Gastroesophageal sphincter (tissue), 4 donors: ENCODE measurements around the gene SELENOI. TPM values are rescaled to one million over a fixed set of nuclear protein-coding genes. Genes with fewer than 3 reads are reported as not detected.
"Not testable (repeated sequence)": the region's sequence is repeated elsewhere in the genome, so short reads cannot be mapped to it uniquely, and the experiment has no call there.

ENCODE experiments used
- ATAC-seq: fragments of 150-250 bp; one replicate; pipeline ENCODE4 v1.9.1; 2016; ENCODE audit warnings: mild to moderate bottlenecking, moderate library complexity
- H3K27ac ChIP-seq, 4 donors: fragments of 200-600 bp; sonication (generic) in 3 of 4; 1 replicate in 3 of 4; 2 replicates in 1 of 4; pipeline ENCODE4 v1.5.1; 2016 to 2019
- H3K27me3 ChIP-seq: fragments of 200-600 bp; sonication (generic); one replicate; pipeline ENCODE4 v1.5.1; 2019
- H3K36me3 ChIP-seq, 2 donors: fragments of 200-600 bp; sonication (generic); one replicate each; pipeline ENCODE4 v1.5.1; 2019; ENCODE audit warnings: control low read depth in 1 of 2
- H3K4me1 ChIP-seq, 3 donors: fragments of 200-600 bp; sonication (generic); 1 replicate in 2 of 3; 2 replicates in 1 of 3; pipeline ENCODE4 v1.5.1; 2016 to 2019; ENCODE audit warnings: control low read depth in 2 of 3
- H3K4me3 ChIP-seq, 2 donors: fragments of 200-600 bp; sonication (generic); one replicate each; pipeline ENCODE4 v1.5.1; 2019; ENCODE audit warnings: mild to moderate bottlenecking in 1 of 2, moderate library complexity in 1 of 2
- H3K9me3 ChIP-seq, 3 donors: fragments of 200-600 bp; sonication (generic); one replicate each; pipeline ENCODE4 v1.5.1; 2017 to 2019; ENCODE audit warnings: control low read depth in 2 of 3
- EP300 ChIP-seq: sonication (generic); formaldehyde crosslinking; IDR thresholded peaks from one replicate; pipeline ENCODE4 v1.6.1; 2017; ENCODE audit warnings: antibody characterized with exemption, mild to moderate bottlenecking
- POLR2A ChIP-seq, 2 donors: fragments of 450-650 bp; IDR thresholded peaks; one replicate each; pipeline ENCODE4 v1.6.1; 2017; ENCODE audit warnings: antibody characterized with exemption in 2 of 2, mild to moderate bottlenecking in 2 of 2, moderate library complexity in 1 of 2
- POLR2AphosphoS5 ChIP-seq: sonication (generic); formaldehyde crosslinking; IDR thresholded peaks from one replicate; pipeline ENCODE4 v1.6.1; 2017; ENCODE audit warnings: antibody characterized with exemption
- WGBS, 2 donors: methylation state at CpG; one replicate each; pipeline ENCODE4 v1.1.5; 2018; ENCODE audit warnings: low coverage in 1 of 2; 5-methylcytosine and 5-hydroxymethylcytosine counted together
- total RNA-seq, 4 donors: library from RNA; depleted of rRNA; stranded (reverse); fragments of >200 nt; gene quantifications; one replicate each; pipeline ENCODE4 v1.1.0, GENCODE V29; 2016
- TF ChIP-seq, protein P1 (sequence below), 4 experiments: fragments of 200-600 bp in 2 of 4; fragments of 450-650 bp in 2 of 4; sonication (generic) in 1 of 4; IDR thresholded peaks; one replicate each; pipeline ENCODE4 v1.5.1; 2017 to 2019; ENCODE audit warnings: antibody characterized with exemption in 4 of 4, mild to moderate bottlenecking in 2 of 4, moderate library complexity in 2 of 4

SELENOI gene
- total RNA-seq, 4 donors from 2014 or later: 7.0 to 10.9 (median 8.7) TPM

DNA sequence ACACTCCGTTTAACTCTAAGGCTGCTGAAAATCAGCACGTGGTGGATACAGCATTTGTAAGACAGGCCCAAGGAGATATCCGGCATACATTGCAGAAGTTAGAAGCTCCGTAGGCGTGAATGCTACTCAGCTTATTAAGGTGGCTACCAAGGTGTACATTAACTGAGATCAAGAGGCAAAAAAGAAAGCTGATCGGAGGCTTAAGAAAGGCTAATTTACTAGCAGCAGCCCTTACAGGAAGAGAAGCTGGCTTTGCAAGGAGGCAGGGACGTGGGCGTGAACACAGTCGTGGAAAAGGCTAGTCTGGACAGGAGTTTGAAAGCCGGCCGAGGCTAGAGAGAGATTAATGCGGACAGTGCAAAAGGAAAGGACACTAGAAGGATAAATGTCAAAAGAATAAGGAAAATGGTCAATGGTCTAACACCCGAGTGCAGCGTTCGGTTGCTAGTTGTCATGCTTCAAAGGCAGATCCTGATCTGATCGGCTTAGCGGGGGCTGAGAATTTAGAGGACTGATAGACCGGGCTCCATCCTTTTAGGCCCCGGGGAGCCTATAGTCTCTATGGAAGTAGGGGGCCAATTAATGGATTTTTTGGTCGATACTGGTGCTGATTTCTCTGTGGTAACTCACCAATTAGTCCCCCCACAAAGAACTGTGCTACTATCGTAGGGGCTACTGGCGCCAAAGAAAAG lies 45.6 kb upstream of the SELENOI start:
- ATAC-seq: no peak
- H3K27ac ChIP-seq: peak overlapping the region; percentile 61 to 91 (median 84)
- peaks cover 0 to 30% (median 6%) of the 10 kb centered on the region in 3 donors for H3K4me1 ChIP-seq
- no peaks in the 10 kb centered on the region for H3K36me3 ChIP-seq
- H3K27me3 ChIP-seq: no peaks in the 10 kb centered on the region
- no peaks in the 10 kb centered on the region for H3K9me3 ChIP-seq
- TF ChIP-seq POLR2AphosphoS5: no peak
- H3K4me3 ChIP-seq: peak overlapping the region; percentile 55 to 57
- WGBS, 2 donors: 27 to 30% methylated on average over 21 to 22 of the region's 22 CpGs

DNA sequence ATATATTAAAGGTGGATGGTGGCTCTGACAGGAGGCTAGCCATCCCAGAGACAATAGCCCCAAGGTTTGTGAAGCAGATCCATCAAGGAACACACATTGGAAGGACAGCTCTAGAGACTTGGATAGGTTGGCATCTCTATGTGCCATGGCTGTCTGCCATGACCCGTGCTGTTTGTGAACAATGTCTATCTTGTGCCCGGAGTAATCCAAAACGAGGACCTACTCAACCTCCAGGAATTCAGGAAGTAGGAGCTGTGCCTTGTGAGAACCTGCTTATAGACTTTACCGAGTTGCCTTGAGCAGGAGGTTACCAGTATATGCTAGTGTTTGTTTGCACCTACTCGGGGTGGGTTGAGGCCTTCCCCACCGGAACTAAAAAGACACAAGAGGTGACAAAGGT lies 43.1 kb upstream of the SELENOI start:
- no peak for ATAC-seq
- no peak overlapping the region for H3K4me3 ChIP-seq
- 33 to 85% methylated on average over 1 to 5 of the region's 6 CpGs for WGBS, 2 donors
- TF ChIP-seq EP300: no peak
- TF ChIP-seq POLR2A (IDR thresholded peaks at IDR 0.05): no peak
- TF ChIP-seq, protein P1, sequence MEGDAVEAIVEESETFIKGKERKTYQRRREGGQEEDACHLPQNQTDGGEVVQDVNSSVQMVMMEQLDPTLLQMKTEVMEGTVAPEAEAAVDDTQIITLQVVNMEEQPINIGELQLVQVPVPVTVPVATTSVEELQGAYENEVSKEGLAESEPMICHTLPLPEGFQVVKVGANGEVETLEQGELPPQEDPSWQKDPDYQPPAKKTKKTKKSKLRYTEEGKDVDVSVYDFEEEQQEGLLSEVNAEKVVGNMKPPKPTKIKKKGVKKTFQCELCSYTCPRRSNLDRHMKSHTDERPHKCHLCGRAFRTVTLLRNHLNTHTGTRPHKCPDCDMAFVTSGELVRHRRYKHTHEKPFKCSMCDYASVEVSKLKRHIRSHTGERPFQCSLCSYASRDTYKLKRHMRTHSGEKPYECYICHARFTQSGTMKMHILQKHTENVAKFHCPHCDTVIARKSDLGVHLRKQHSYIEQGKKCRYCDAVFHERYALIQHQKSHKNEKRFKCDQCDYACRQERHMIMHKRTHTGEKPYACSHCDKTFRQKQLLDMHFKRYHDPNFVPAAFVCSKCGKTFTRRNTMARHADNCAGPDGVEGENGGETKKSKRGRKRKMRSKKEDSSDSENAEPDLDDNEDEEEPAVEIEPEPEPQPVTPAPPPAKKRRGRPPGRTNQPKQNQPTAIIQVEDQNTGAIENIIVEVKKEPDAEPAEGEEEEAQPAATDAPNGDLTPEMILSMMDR (IDR thresholded peaks at IDR 0.05): no peak
- TF ChIP-seq POLR2AphosphoS5: no peak
- no peak overlapping the region for H3K27ac ChIP-seq
- no peaks in the 10 kb centered on the region for H3K27me3 ChIP-seq
- no peaks in the 10 kb centered on the region for H3K9me3 ChIP-seq
- H3K36me3 ChIP-seq: no peaks in the 10 kb centered on the region
- peaks cover 0 to 25% (median 6%) of the 10 kb centered on the region in 3 donors for H3K4me1 ChIP-seq

DNA sequence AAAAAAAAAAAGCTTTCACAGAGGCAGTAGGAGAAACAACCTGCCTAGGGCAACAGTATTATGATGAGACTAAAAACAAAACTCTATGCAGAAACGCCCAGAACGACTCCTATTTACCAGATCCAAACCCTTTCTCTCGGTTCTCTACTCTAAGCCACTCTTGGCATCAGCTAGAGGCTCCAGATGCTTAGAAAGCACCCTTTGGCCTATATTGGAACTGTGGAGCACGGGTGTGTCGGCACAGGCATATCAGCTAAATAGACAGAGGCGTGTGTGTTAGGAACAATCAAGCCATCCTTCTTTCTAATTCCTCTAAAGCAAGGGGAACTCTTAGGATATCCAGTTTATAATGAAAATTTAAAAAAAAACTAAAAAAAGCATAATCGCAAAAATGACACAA lies 40.8 kb upstream of the SELENOI start:
- not testable (repeated sequence) for H3K27ac ChIP-seq, ATAC-seq

DNA sequence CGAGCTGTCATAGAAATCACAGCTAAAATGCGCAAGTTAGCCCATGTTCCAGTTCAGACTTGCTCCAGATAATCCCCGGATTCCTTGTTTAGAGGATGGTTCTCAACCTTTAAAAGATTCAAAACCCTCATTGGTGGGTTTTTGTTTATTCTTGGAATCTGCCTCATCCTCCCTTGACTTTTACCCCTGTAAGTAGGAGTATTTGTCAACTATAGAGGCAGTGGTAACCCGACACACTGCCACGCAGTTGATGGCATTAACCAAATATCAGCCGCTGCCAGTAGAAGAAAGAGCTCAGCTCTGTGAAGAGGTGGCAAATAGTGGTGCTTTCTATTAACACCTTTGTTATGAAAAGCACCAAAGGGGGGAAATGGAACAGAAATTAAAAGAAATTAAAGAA lies 40.4 kb upstream of the SELENOI start:
- peaks cover 0 to 8% (median 0%) of the 10 kb centered on the region in 3 donors for H3K4me1 ChIP-seq
- TF ChIP-seq, protein P1 (IDR thresholded peaks at IDR 0.05): no peak
- no peak for TF ChIP-seq POLR2AphosphoS5
- TF ChIP-seq POLR2A (IDR thresholded peaks at IDR 0.05): no peak
- TF ChIP-seq EP300: no peak
- 76 to 81% methylated on average over 3 to 6 of the region's 6 CpGs for WGBS, 2 donors
- ATAC-seq: no peak
- no peaks in the 10 kb centered on the region for H3K27me3 ChIP-seq
- no peaks in the 10 kb centered on the region for H3K9me3 ChIP-seq
- no peak overlapping the region for H3K27ac ChIP-seq
- no peak overlapping the region for H3K4me3 ChIP-seq
- no peaks in the 10 kb centered on the region for H3K36me3 ChIP-seq

More for the DNA sequence above, 40.8 kb upstream of the SELENOI start:
- not testable (repeated sequence) for H3K9me3 ChIP-seq, H3K4me3 ChIP-seq, H3K27me3 ChIP-seq, H3K36me3 ChIP-seq
- WGBS, 2 donors: 62 to 89% methylated on average over 3 to 7 of the region's 7 CpGs
- peaks cover 0 to 12% (median 0%) of the 10 kb centered on the region in 3 donors for H3K4me1 ChIP-seq

DNA sequence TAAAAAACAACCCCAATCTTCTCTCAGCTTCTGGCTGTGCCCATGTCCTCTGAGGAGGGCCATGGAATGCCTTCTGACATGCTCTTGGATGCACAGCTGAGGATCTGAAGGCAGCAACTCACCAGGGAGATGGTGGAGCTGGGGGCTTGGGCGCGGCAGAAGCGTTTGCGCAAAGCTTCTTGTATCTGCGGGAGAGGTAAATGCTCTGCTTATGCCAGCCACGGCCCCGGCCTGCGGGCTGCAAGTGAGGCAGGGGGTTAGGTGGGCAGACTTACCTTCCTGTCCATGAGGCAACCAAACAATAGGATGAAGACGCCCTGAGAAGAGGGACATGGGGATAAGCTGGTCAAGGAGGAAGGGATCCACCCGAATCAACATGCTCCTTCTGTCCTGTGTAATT lies 36.0 kb upstream of the SELENOI start:
- Histone ChIP-seq H3K4me1 (no peaks in the 10 kb centered on the region), H3K4me3 (no peak overlapping the region), H3K27ac (no peak overlapping the region), H3K9me3 (no peaks in the 10 kb centered on the region), H3K36me3 (no peaks in the 10 kb centered on the region), H3K27me3 (no peaks in the 10 kb centered on the region)
- 57 to 81% methylated on average over 2 to 10 of the region's 10 CpGs for WGBS, 2 donors
- ATAC-seq: no peak
- no peak for TF ChIP-seq EP300
- TF ChIP-seq POLR2A (IDR thresholded peaks at IDR 0.05): no peak
- no peak for TF ChIP-seq POLR2AphosphoS5
- TF ChIP-seq, protein P1 (IDR thresholded peaks at IDR 0.05): no peak

DNA sequence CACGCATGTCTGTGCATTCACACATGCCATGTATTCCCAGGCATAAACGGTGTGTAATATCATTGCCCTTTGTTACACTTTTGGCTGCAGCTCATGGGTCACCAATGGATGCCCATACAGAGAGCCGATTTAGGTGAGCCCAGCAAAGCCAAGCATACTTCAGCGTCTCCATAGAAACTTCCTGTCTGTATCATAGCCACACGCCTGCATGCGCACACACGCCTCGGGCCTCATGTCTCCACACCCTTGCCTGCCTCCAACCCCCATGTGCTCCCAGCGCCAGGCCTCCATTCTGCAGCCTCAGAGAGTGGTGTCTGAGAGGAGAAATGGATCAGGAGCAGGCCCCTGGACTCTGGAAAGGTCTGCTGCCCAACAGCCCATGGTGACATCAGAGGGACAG lies 33.5 kb upstream of the SELENOI start:
- TF ChIP-seq, protein P1 (IDR thresholded peaks at IDR 0.05): no peak
- TF ChIP-seq POLR2A (IDR thresholded peaks at IDR 0.05) (no peak), EP300 (no peak), POLR2AphosphoS5 (no peak)
- peaks cover 12% of the 10 kb centered on the region for H3K27me3 ChIP-seq
- WGBS, 2 donors: 83 to 85% methylated on average over 5 of the region's 9 CpGs
- no peak overlapping the region for H3K27ac ChIP-seq
- H3K36me3 ChIP-seq: no peaks in the 10 kb centered on the region
- no peak overlapping the region for H3K4me3 ChIP-seq
- ATAC-seq: no peak
- H3K4me1 ChIP-seq: no peaks in the 10 kb centered on the region
- no peaks in the 10 kb centered on the region for H3K9me3 ChIP-seq
